ENCODE results near the gene IRF4.

IRF4 gene

GRCh38 chr6:428047-428603 lies 36.6 kb downstream of the IRF4 start:
- Mint-ChIP-seq H3K9me3 (no peaks in the 10 kb centered on the region), H3K27me3 (no peaks in the 10 kb centered on the region), H3K4me3 (no peak overlapping the region), H3K4me1 (peaks cover 75% of the 10 kb centered on the region), H3K36me3 (no peaks in the 10 kb centered on the region), H3K27ac (no peak overlapping the region)
- CTCF ChIA-PET, result no interaction called here
- DNase-seq, result no peak

DNA sequence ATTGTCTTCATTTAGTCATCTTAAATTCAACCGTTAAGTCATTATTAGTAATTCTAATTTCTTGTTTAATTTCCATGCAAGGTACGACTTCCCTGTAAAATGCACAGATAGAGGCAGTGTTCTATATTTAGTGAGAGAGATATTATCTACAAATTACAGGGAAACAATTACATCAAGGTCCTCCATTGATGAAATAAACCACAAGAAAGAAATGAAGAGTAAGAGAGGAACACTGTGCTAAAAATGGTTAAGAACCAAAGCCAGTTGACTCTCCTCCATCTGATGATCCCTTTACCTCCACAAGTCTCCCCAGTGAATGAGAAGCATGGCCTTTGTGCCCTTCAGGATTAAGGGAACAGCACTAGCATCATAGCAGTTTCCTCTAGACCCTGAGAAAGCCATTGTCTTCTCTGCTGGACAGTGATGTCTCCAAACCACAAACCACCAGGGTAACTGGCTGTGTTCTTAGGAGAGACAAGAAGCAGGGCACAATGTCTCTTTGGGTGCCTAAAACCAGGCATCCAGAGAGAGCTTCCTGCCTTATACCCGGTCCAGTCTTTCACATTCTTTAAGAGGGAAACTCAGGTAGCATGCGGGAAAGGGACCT lies 38.1 kb downstream of the IRF4 start:
- H3K4me3 Mint-ChIP-seq, result no peak overlapping the region
- peaks cover 81% of the 10 kb centered on the region for H3K4me1 Mint-ChIP-seq
- no peaks in the 10 kb centered on the region for H3K36me3 Mint-ChIP-seq
- CTCF ChIA-PET, result no interaction called here
- H3K27ac Mint-ChIP-seq, result peak overlapping the region; percentile 71
- no peaks in the 10 kb centered on the region for H3K27me3 Mint-ChIP-seq
- no peak for DNase-seq
- H3K9me3 Mint-ChIP-seq, result no peaks in the 10 kb centered on the region

DNA sequence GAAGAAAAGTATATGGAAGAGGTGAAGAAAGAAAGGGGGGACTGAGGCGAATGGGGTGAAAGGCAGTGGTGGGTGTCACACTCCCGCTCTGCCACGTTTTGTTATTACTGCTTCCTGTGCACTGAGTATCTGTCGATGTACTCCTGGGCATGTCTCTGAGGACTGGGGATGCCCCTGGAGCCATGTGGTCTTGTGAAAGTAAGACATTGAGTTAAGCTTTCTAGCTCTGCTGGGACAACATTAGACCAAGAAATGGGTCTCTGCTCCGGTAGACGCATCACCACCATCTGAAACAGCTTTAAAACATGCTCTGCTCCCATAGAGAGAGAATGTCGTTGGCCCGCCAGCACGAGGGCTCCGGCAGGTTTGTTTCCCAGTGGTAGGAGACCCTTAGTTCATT lies 40.0 kb downstream of the IRF4 start:
- H3K4me1 Mint-ChIP-seq, result peaks cover 83% of the 10 kb centered on the region
- H3K27me3 Mint-ChIP-seq, result no peaks in the 10 kb centered on the region
- no peak for DNase-seq
- no peak overlapping the region for H3K4me3 Mint-ChIP-seq
- no peaks in the 10 kb centered on the region for H3K9me3 Mint-ChIP-seq
- peaks cover 2% of the 10 kb centered on the region for H3K36me3 Mint-ChIP-seq
- peak overlapping the region; percentile 53 for H3K27ac Mint-ChIP-seq
- CTCF ChIA-PET, result interaction anchor here (0.8 to 1.5 kb wide), 9 partner anchors 15 to 71 kb away, joined by 3 to 6 read pairs (median 4); no protein-coding TSS in a partner anchor

- H3K4me1 Mint-ChIP-seq, result peaks cover 84% of the 10 kb centered on the region
- H3K27ac Mint-ChIP-seq, result peak overlapping the region; percentile 53
Measured at GRCh38 chr6:431986-432385, 40.4 kb downstream of the IRF4 start.

GRCh38 chr6:434051-434705 lies 42.6 kb downstream of the IRF4 start:
- CTCF ChIA-PET, result interaction anchor here (0.8 to 3.3 kb wide), 7 partner anchors 9 to 65 kb away, joined by 3 to 19 read pairs (median 4); no protein-coding TSS in a partner anchor
- Mint-ChIP-seq H3K27me3 (no peaks in the 10 kb centered on the region), H3K9me3 (no peaks in the 10 kb centered on the region), H3K4me3 (peak overlapping the region; percentile 70), H3K4me1 (peaks cover 62% of the 10 kb centered on the region), H3K36me3 (peaks cover 2% of the 10 kb centered on the region), H3K27ac (peak overlapping the region; percentile 94)
- DNase-seq, result no peak

More at GRCh38 chr6:431986-432385, 40.4 kb downstream of the IRF4 start:
- Mint-ChIP-seq H3K36me3 (peaks cover 2% of the 10 kb centered on the region), H3K27me3 (no peaks in the 10 kb centered on the region), H3K9me3 (no peaks in the 10 kb centered on the region), H3K4me3 (no peak overlapping the region)
- CTCF ChIA-PET, result interaction anchor here (0.8 to 1.5 kb wide), 9 partner anchors 14 to 70 kb away, joined by 3 to 6 read pairs (median 4); no protein-coding TSS in a partner anchor
- peak; percentile 77 for DNase-seq

GRCh38 chr6:435441-436307 lies 44.1 kb downstream of the IRF4 start:
- Mint-ChIP-seq H3K27ac (peak overlapping the region; percentile 94), H3K9me3 (no peaks in the 10 kb centered on the region), H3K4me3 (peak overlapping the region; percentile 70), H3K27me3 (peaks cover 4% of the 10 kb centered on the region), H3K4me1 (peaks cover 48% of the 10 kb centered on the region), H3K36me3 (peaks cover 2% of the 10 kb centered on the region)
- no peak for DNase-seq
- CTCF ChIA-PET, result interaction anchor here (0.9 to 3.3 kb wide), 6 partner anchors 10 to 89 kb away, joined by 3 to 19 read pairs (median 4); no protein-coding TSS in a partner anchor

GRCh38 chr6:436308-437036 lies 44.9 kb downstream of the IRF4 start:
- Mint-ChIP-seq H3K27ac (no peak overlapping the region), H3K4me3 (no peak overlapping the region), H3K36me3 (peaks cover 2% of the 10 kb centered on the region), H3K9me3 (no peaks in the 10 kb centered on the region), H3K27me3 (peaks cover 4% of the 10 kb centered on the region), H3K4me1 (peaks cover 41% of the 10 kb centered on the region)
- no peak for DNase-seq
- CTCF ChIA-PET, result interaction anchor here (0.9 to 3.3 kb wide), 3 partner anchors 9 to 32 kb away, joined by 3 to 19 read pairs (median 5); no protein-coding TSS in a partner anchor

GRCh38 chr6:437037-437392 lies 45.5 kb downstream of the IRF4 start:
- CTCF ChIA-PET, result interaction anchor here (3.3 kb wide), 1 partner anchor 9 kb away, joined by 19 read pairs; no protein-coding TSS in a partner anchor
- DNase-seq, result no peak
- Mint-ChIP-seq H3K27me3 (peaks cover 4% of the 10 kb centered on the region), H3K4me1 (peaks cover 36% of the 10 kb centered on the region), H3K36me3 (peaks cover 2% of the 10 kb centered on the region), H3K27ac (no peak overlapping the region), H3K9me3 (no peaks in the 10 kb centered on the region), H3K4me3 (no peak overlapping the region)

GRCh38 chr6:438634-439170 lies 47.1 kb downstream of the IRF4 start:
- Mint-ChIP-seq H3K27ac (no peak overlapping the region), H3K36me3 (peaks cover 2% of the 10 kb centered on the region), H3K27me3 (peaks cover 4% of the 10 kb centered on the region), H3K4me1 (peaks cover 33% of the 10 kb centered on the region), H3K4me3 (no peak overlapping the region), H3K9me3 (no peaks in the 10 kb centered on the region)
- no peak for DNase-seq
- CTCF ChIA-PET, result no interaction called here

DNA sequence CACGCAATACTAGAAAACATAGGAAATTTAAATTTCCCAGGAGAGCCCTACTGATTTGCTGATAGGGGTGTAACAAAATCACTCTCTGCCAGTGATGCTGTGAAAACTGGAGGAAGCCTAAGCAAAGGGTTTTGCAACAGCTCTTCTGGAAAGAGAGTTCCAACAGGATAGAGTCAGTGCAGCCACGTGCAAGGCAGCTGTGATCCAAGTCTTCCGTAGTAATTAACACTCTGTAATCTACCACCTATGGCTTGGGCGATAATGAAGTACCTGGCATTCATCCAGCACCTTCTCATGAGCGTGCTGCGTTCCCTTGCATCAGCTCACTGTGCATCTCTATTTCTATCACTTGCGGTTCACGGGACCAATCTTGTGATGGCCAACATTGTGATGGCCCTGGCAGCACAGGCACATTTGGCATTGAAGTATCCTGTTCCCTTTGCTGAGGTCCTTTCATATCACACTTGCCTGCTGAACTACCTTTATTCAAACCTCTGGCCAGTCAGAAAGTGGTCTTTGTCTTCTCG lies 48.2 kb downstream of the IRF4 start:
- CTCF ChIA-PET, result no interaction called here
- Mint-ChIP-seq H3K27me3 (peaks cover 4% of the 10 kb centered on the region), H3K27ac (no peak overlapping the region), H3K4me3 (no peak overlapping the region), H3K4me1 (peaks cover 33% of the 10 kb centered on the region), H3K9me3 (no peaks in the 10 kb centered on the region), H3K36me3 (peaks cover 2% of the 10 kb centered on the region)
- no peak for DNase-seq

- Mint-ChIP-seq H3K27me3 (peaks cover 4% of the 10 kb centered on the region), H3K4me1 (peaks cover 40% of the 10 kb centered on the region), H3K4me3 (no peak overlapping the region), H3K27ac (no peak overlapping the region), H3K36me3 (no peaks in the 10 kb centered on the region), H3K9me3 (no peaks in the 10 kb centered on the region)
- DNase-seq, result no peak
- CTCF ChIA-PET, result no interaction called here
Measured at GRCh38 chr6:441126-441920, 49.8 kb downstream of the IRF4 start.

- no peak overlapping the region for H3K4me3 Mint-ChIP-seq
- CTCF ChIA-PET, result interaction anchor here (1.7 kb wide), 1 partner anchor 54 kb away, joined by 5 read pairs; no protein-coding TSS in a partner anchor
Measured at GRCh38 chr6:443621-444159, 52.1 kb downstream of the IRF4 start.

More at GRCh38 chr6:443621-444159, 52.1 kb downstream of the IRF4 start:
- Mint-ChIP-seq H3K9me3 (no peaks in the 10 kb centered on the region), H3K27ac (peak overlapping the region; percentile 95), H3K4me1 (peaks cover 60% of the 10 kb centered on the region), H3K36me3 (no peaks in the 10 kb centered on the region), H3K27me3 (peaks cover 4% of the 10 kb centered on the region)
- no peak for DNase-seq
